ENCODE measurements around the gene COLEC12.

GRCh38 chr18:506801-507200, 6.3 kb upstream of the COLEC12 start:
- TF ChIP-seq CTCF (conservative IDR thresholded peaks at IDR 0.05) = no peak
- no peak for TF ChIP-seq ZFX (IDR thresholded peaks at IDR 0.05)
